ENCODE results near the gene MEIKIN.
"Not testable (repeated sequence)": the region's sequence is repeated elsewhere in the genome, so short reads cannot be mapped to it uniquely, and the experiment has no call there.

MEIKIN gene

DNA sequence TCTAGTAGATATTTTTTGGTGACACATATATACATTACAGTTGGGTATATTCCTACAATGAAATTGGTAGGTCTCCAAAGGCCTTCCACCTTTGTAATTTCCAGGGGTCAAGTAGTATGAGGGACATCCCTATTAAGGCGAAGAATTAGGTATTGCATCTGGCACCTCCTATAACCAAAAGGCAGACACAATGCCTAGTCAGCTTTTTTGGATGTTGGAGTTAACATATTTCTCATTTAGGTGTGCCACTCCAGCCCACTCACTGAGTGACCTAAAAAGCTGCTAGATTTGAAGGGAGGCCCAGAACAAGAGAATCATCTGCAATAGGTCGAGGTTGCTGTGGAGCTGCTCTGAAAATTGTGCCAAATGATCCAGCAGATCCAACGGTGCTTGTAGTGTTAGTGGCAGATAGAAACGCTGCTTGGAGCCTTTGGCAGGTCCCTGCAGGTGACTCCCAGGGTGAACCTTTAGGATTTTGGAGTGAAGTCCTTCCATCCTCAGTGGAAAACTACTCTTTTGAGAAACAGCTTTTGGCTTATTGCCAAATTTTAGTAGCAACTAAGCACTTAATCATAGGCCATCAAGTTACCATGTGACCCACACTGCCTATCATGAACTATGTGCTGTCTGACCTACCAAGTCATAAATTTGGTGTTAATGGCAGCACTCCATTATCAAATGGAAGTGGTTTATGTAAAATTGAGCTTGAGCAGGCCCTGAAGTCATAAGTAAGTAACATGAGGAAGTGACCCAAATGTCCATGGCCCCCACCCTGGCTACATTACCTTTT lies 132.9 kb downstream of the MEIKIN start:
- no peak for DNase-seq (ENCODE audit: low read depth, low spot score)

- DNase-seq (ENCODE audit: low read depth, low spot score), result peak; percentile 9
These were observed 134.8 kb downstream of the MEIKIN start for GRCh38 chr5:131810510-131811249.

GRCh38 chr5:131796793-131797693 lies 148.4 kb downstream of the MEIKIN start, which contains the start of gene FNIP1:
FNIP1 (minus strand) TSS chr5:131797017; CDS start chr5:131796921, 96 bp downstream.
- peak; percentile 98 for DNase-seq (ENCODE audit: low read depth, low spot score)

DNA sequence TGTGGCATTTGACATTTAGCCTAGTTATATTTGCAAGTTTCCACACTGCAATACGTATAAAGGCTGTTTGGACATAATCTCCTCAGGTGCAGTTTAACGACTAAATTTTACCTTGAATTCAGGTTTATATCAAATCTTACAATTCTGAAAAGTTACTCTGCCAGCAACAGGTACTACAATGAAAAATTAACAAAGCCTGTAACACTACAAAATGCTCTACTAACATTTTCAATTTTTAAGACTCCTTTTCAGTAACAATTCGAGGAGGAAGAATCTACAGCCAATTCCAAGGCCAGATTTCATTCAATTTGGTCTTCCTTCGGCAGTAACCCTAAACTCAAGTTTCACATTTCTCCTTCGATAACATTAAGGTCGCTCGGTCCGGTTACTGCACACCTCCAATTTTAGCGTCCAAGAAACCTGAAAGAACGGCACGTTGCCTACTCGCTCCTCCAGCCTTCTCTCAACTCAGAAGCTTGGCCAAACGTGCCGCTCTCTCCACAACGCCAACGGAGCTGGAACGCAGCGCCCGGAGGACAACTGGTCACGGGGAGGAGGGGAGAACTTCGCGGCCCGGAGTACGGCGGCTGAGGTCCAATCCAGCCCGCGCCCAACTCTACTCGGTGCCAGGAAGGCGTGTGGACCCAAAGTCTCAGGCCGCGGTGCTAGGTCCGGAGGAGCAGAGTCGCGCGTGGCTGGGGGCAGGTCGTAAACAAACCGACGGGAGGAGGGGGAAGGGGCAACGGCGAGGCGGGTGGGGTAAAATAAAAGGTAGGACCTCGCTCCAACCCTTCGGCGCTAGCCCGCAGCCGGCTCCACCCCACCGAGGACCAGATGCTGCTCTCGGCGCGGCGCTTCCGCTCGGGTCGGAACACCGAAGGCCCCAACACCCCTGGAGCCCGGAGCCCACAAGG lies 149.3 kb downstream of the MEIKIN start:
- peak; percentile 74 for DNase-seq (ENCODE audit: low read depth, low spot score)

DNA sequence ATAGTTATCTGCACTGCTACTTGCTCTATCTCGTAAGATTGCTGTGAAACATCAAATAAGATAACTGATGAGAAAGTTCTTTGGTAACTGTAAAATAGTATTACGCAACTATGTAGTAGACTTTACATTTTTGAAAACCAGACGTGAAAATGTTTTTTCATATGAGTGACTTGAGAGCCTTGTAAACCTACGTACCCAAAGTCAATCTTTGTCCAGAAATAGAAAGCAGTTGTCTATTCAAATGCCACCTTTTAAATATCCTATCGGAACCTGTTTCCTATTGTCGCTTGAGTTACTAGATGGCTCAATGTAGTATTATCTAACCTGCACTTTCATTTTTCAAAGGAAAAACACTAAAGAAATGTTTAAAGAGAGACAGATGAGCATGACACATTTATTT lies 150.2 kb downstream of the MEIKIN start:
- DNase-seq (ENCODE audit: low read depth, low spot score), result no peak

GRCh38 chr5:131794586-131794985 lies 150.9 kb downstream of the MEIKIN start:
- no peak for DNase-seq (ENCODE audit: low read depth, low spot score)

DNA sequence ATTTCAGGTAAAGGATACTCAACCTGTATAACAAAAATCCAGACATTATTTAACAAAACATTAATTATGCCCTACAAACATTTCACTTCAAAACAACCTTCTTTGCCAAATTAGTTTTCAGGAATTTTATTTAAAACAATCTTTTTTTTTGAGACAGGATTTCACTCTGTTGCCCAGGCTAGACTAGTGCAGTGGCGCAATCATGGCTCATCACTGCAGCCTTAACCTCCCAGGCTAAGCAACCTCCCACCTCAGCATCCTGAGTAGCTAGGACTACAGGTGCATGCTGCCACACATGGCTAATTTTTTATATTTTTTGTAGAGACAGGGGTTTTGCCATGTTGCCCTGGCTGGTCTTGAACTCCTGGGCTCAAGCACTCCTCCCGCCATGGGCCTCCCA lies 152.6 kb downstream of the MEIKIN start:
- DNase-seq (ENCODE audit: low read depth, low spot score), result no peak

- no peak for DNase-seq (ENCODE audit: low read depth, low spot score)
These were observed 153.6 kb downstream of the MEIKIN start for GRCh38 chr5:131791866-131792265.

DNA sequence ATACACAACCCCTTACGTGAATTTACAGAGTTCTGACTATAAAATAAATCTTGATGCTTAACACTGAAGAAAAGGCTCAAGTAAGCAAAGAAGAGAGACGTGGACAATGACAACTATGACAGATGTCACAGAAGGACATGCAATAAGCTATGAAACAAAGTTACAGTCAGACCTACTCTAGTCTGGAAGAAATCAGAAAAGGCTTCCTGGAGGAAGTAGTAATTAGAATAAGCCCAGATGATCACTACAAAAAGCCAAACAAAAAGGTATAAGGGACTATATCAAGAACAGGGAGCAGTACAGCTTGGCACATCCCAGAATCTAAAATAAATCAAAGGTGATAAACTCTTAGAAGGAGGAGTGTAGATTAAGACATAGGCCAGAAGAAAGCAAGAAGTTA lies 154.9 kb downstream of the MEIKIN start:
- DNase-seq (ENCODE audit: low read depth, low spot score), result no peak

DNA sequence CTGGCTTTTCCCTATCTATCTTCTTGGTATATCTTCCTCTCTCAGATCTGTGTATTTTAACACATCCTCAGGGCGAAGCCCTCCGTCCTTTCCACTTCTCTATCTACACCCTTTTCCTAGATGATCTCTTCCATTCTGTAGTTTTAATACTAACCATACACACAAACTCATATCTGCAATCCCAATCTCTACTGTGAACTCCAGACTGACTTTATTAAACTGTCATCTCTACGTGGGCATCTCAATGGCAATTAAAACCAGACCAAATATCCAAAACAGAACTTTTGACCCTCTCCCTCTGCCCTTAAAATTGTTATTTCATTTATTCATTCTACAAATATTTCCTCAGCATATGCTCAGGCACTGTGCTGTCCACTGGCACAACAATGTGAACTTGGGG lies 155.7 kb downstream of the MEIKIN start:
- no peak for DNase-seq (ENCODE audit: low read depth, low spot score)

- DNase-seq (ENCODE audit: low read depth, low spot score), result no peak
These were observed 157.7 kb downstream of the MEIKIN start for GRCh38 chr5:131787736-131788135.

- DNase-seq (ENCODE audit: low read depth, low spot score), result no peak
These were observed 158.4 kb downstream of the MEIKIN start for GRCh38 chr5:131786900-131787692.

DNA sequence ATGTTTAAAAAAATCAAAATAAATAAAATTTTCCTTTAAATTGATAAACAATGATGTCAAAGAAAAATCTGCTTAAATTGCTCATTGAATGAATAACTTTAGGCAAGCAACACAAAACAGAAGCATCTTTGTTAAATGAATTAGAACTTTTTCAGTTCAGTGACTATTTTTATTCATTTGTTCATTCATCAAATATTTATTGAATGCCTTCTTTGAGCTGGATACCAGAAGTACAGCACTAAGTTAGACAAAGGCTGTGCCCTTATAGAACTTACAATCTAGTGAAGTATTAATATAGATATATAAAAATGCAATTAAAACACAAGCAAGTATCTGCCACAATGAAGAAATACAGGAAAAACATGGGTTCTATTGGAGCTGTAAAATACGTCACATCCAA lies 159.4 kb downstream of the MEIKIN start:
- DNase-seq (ENCODE audit: low read depth, low spot score), result no peak

GRCh38 chr5:131783874-131784273 lies 161.6 kb downstream of the MEIKIN start:
- no peak for DNase-seq (ENCODE audit: low read depth, low spot score)

- DNase-seq (ENCODE audit: low read depth, low spot score), result no peak
These were observed 162.1 kb downstream of the MEIKIN start for GRCh38 chr5:131783357-131783756.

- DNase-seq (ENCODE audit: low read depth, low spot score), result no peak
These were observed 162.7 kb downstream of the MEIKIN start for GRCh38 chr5:131782717-131783116.

DNA sequence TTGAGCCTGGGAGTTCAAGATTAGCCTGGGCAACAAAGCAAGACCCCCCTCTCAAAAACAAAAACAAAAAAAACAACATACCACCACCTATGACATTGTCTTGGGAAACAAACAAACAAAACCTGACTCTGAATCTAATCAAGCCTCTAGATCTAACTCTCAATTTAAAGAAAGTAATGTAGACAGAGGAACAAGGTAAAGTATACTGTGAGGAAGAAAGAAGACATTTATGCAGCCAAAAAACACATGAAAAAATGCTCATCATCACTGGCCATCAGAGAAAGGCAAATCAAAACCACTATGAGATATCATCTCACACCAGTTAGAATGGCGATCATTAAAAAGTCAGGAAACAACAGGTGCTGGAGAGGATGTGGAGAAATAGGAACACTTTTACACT lies 167.3 kb downstream of the MEIKIN start:
- DNase-seq (ENCODE audit: low read depth, low spot score), result not testable (repeated sequence)

GRCh38 chr5:131776450-131776849 lies 169.0 kb downstream of the MEIKIN start:
- DNase-seq (ENCODE audit: low read depth, low spot score), result no peak

- DNase-seq (ENCODE audit: low read depth, low spot score), result no peak
These were observed 170.7 kb downstream of the MEIKIN start for GRCh38 chr5:131774652-131775367.
